Fibroblast of skin of right quadriceps (primary cell): ENCODE data around the gene AMDHD2.

Source experiments
- DNase-seq: peaks from one replicate; pipeline ENCODE4 v3.0.0-alpha.2; 2013

The AMDHD2 gene

GRCh38 chr16:2500430-2500917 lies 19.7 kb upstream of the AMDHD2 start:
- DNase-seq = no peak

GRCh38 chr16:2500918-2501750 lies 19.0 kb upstream of the AMDHD2 start:
- peak; percentile 65 for DNase-seq

- no peak for DNase-seq
Measured at GRCh38 chr16:2501946-2502895, 17.9 kb upstream of the AMDHD2 start.

GRCh38 chr16:2505695-2506094 lies 14.5 kb upstream of the AMDHD2 start:
- no peak for DNase-seq

- no peak for DNase-seq
Measured at GRCh38 chr16:2507052-2507659, 13.0 kb upstream of the AMDHD2 start.

- DNase-seq = no peak
Measured at GRCh38 chr16:2507665-2508064, 12.5 kb upstream of the AMDHD2 start.

- no peak for DNase-seq
Measured at GRCh38 chr16:2508722-2509400, 11.3 kb upstream of the AMDHD2 start.

GRCh38 chr16:2511128-2511800 lies 8.9 kb upstream of the AMDHD2 start:
- peak; percentile 49 for DNase-seq

- no peak for DNase-seq
Measured at GRCh38 chr16:2511996-2512734, 8.0 kb upstream of the AMDHD2 start.

- DNase-seq = no peak
Measured at GRCh38 chr16:2512735-2513404, 7.3 kb upstream of the AMDHD2 start.

GRCh38 chr16:2513405-2514332 lies 6.5 kb upstream of the AMDHD2 start, which contains the start of gene ATP6V0C:
Gene ATP6V0C, plus strand, starts transcription at chr16:2513952. Its CDS starts 152 bp downstream, at chr16:2514104.
- peak; percentile 83 for DNase-seq

- no peak for DNase-seq
Measured at GRCh38 chr16:2514333-2515179, 5.6 kb upstream of the AMDHD2 start.

GRCh38 chr16:2515180-2515851 lies 4.9 kb upstream of the AMDHD2 start:
- DNase-seq = no peak

- DNase-seq = no peak
Measured at GRCh38 chr16:2516391-2517240, 3.6 kb upstream of the AMDHD2 start.

GRCh38 chr16:2517954-2518605 lies 2.1 kb upstream of the AMDHD2 start:
- no peak for DNase-seq
